Measurements from ENCODE around the gene LRRC73. TPM values are rescaled to one million over a fixed set of nuclear protein-coding genes. Genes with fewer than 3 reads are reported as not detected.
A peak's percentile ranks its signal among the peaks of the same experiment; 100 is the strongest.

The LRRC73 gene
- total and polyA plus RNA-seq, 9 of the 15 experiments (the other 6 are each of a cell fraction or from before 2014, with no cell fraction given) = 0.07 to 0.55 (median 0.16) TPM; not detected in 3

DNA sequence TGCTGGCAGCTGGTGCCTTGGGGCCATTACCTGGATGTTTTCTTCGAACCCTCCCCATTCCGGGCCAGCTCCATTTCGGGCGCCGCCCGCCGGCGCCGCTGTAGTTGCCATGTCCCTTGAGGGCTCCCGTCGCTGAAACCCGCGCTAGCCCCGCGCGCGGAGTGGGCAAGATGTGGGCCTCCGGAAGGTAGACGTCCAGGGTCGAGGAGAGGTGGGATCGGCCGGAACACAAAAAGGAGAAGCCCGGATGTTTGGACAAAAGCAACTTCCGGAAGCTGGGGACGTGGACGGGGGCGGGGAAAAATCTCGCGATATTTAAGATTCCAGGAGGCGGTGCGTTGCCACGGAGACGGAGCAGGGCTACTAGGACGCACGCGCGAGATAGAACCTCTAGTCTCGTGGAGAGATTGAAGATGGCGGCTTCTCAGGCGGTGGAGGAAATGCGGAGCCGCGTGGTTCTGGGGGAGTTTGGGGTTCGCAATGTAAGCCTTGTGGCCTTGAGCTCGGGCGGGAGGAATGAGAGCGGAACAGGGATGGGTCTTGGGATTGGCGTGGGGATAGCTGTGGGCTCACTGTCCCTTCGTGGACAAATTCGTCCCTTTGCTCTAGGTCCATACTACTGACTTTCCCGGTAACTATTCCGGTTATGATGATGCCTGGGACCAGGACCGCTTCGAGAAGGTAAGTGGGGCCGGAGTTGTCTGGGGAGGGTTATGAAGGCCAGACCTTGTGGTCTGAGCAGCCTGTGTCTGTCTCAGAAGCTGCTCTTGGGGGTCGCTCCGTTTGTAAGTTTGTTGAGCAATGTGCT lies 6.8 kb upstream of the LRRC73 start, which contains the start of the genes POLR1C and YIPF3 (continued):
- TF ChIP-seq KDM1A (IDR thresholded peaks at IDR 0.05) (no peak), ZC3H4 (CRISPR knock-in tag; IDR thresholded peaks at IDR 0.05; ENCODE audit: borderline replicate concordance) (no peak), FOXK1 (CRISPR knock-in tag; IDR thresholded peaks at IDR 0.05; ENCODE audit: borderline replicate concordance) (no peak; the same call in 1 of the 2 replicates), THRAP3 (IDR thresholded peaks at IDR 0.05; ENCODE audit: borderline replicate concordance) (peak; percentile 53; the same call in 1 of the 2 replicates), ZNF316 (IDR thresholded peaks at IDR 0.05) (no peak), KLF10 (CRISPR knock-in tag; IDR thresholded peaks at IDR 0.05) (no peak), C11orf30 (IDR thresholded peaks at IDR 0.05; ENCODE audit: low read depth) (peak; percentile 90), MXI1 (IDR thresholded peaks at IDR 0.05; ENCODE audit: low read depth, low read length) (peak; percentile 98), HNRNPK (IDR thresholded peaks at IDR 0.05; ENCODE audit: low read depth, low read length, poor library complexity, severe bottlenecking) (no peak), TCF7L2 (IDR thresholded peaks at IDR 0.05; ENCODE audit: low read depth, low read length) (no peak), HMG20A (CRISPR knock-in tag; conservative IDR thresholded peaks at IDR 0.05) (no peak), ZNF740 (CRISPR knock-in tag; IDR thresholded peaks at IDR 0.05) (no peak), ZNF740 (tag; IDR thresholded peaks at IDR 0.05) (no peak), ZNF133 (CRISPR knock-in tag; IDR thresholded peaks at IDR 0.05) (no peak), GTF2A2 (tag; IDR thresholded peaks at IDR 0.05) (no peak), XRCC4 (IDR thresholded peaks at IDR 0.05; ENCODE audit: extremely low read depth, insufficient read depth, insufficient read length) (no peak), CBFA2T2 (conservative IDR thresholded peaks at IDR 0.05) (no peak), BHLHE40 (IDR thresholded peaks at IDR 0.05; ENCODE audit: low read length) (peak; percentile 71), SIN3A (IDR thresholded peaks at IDR 0.05; ENCODE audit: borderline replicate concordance in 2 of 2, control insufficient read depth in 1 of 2, low read depth in 2 of 2, low read length in 2 of 2) (peak; percentile 96 to 98)
- TF ChIP-seq, protein P1, sequence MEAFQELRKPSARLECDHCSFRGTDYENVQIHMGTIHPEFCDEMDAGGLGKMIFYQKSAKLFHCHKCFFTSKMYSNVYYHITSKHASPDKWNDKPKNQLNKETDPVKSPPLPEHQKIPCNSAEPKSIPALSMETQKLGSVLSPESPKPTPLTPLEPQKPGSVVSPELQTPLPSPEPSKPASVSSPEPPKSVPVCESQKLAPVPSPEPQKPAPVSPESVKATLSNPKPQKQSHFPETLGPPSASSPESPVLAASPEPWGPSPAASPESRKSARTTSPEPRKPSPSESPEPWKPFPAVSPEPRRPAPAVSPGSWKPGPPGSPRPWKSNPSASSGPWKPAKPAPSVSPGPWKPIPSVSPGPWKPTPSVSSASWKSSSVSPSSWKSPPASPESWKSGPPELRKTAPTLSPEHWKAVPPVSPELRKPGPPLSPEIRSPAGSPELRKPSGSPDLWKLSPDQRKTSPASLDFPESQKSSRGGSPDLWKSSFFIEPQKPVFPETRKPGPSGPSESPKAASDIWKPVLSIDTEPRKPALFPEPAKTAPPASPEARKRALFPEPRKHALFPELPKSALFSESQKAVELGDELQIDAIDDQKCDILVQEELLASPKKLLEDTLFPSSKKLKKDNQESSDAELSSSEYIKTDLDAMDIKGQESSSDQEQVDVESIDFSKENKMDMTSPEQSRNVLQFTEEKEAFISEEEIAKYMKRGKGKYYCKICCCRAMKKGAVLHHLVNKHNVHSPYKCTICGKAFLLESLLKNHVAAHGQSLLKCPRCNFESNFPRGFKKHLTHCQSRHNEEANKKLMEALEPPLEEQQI (IDR thresholded peaks at IDR 0.05) = no peak
- TF ChIP-seq, protein P2, sequence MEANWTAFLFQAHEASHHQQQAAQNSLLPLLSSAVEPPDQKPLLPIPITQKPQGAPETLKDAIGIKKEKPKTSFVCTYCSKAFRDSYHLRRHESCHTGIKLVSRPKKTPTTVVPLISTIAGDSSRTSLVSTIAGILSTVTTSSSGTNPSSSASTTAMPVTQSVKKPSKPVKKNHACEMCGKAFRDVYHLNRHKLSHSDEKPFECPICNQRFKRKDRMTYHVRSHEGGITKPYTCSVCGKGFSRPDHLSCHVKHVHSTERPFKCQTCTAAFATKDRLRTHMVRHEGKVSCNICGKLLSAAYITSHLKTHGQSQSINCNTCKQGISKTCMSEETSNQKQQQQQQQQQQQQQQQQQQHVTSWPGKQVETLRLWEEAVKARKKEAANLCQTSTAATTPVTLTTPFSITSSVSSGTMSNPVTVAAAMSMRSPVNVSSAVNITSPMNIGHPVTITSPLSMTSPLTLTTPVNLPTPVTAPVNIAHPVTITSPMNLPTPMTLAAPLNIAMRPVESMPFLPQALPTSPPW (CRISPR knock-in tag; IDR thresholded peaks at IDR 0.05) = peak; percentile 83
- TF ChIP-seq, protein P3, sequence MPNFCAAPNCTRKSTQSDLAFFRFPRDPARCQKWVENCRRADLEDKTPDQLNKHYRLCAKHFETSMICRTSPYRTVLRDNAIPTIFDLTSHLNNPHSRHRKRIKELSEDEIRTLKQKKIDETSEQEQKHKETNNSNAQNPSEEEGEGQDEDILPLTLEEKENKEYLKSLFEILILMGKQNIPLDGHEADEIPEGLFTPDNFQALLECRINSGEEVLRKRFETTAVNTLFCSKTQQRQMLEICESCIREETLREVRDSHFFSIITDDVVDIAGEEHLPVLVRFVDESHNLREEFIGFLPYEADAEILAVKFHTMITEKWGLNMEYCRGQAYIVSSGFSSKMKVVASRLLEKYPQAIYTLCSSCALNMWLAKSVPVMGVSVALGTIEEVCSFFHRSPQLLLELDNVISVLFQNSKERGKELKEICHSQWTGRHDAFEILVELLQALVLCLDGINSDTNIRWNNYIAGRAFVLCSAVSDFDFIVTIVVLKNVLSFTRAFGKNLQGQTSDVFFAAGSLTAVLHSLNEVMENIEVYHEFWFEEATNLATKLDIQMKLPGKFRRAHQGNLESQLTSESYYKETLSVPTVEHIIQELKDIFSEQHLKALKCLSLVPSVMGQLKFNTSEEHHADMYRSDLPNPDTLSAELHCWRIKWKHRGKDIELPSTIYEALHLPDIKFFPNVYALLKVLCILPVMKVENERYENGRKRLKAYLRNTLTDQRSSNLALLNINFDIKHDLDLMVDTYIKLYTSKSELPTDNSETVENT (CRISPR knock-in tag; IDR thresholded peaks at IDR 0.05) = no peak; the same call in none of the 2 replicates

Measured in K562 (cell line).